Upper lobe of left lung (tissue), 6 donors: Measurements from ENCODE around the gene SNX5. TPM values are rescaled to one million over a fixed set of nuclear protein-coding genes. Genes with fewer than 3 reads are reported as not detected.

Source experiments
- ATAC-seq, 2 donors: fragments of 200-7000 bp; cut with Tn5 transposase; one replicate each; pipeline ENCODE4 v1.9.1; 2022; ENCODE audit warnings: mild to moderate bottlenecking in 2 of 2, moderate library complexity in 2 of 2; ENCODE audit not compliant: low FRiP score in 2 of 2
- DNase-seq, 2 donors: peaks; one replicate each; pipeline ENCODE4 v3.0.0-alpha.2; 2019 to 2020
- H3K27ac ChIP-seq, 4 donors: fragments of 200-600 bp; sonication (generic); one replicate each; pipeline ENCODE4 v1.5.1; 2016 to 2019
- H3K27me3 ChIP-seq, 4 donors: fragments of 200-600 bp; sonication (generic); one replicate each; pipeline ENCODE4 v1.5.1; 2017 to 2019
- H3K36me3 ChIP-seq, 4 donors: fragments of 200-600 bp; sonication (generic); one replicate each; pipeline ENCODE4 v1.5.1; 2016 to 2019
- H3K4me1 ChIP-seq, 4 donors: fragments of 200-600 bp; sonication (generic); one replicate each; pipeline ENCODE4 v1.5.1; 2018 to 2019
- H3K4me3 ChIP-seq, 4 donors: fragments of 200-600 bp; sonication (generic); one replicate each; pipeline ENCODE4 v1.5.1; 2017 to 2019; ENCODE audit warnings: mild to moderate bottlenecking in 2 of 4, moderate library complexity in 1 of 4
- H3K9me3 ChIP-seq, 4 donors: fragments of 200-600 bp; sonication (generic); one replicate each; pipeline ENCODE4 v1.5.1; 2018 to 2019
- EP300 ChIP-seq, 4 donors: sonication (generic); formaldehyde crosslinking; IDR thresholded peaks; one replicate each; pipeline ENCODE4 v1.5.1; 2017; ENCODE audit warnings: antibody characterized with exemption in 4 of 4, control low read depth in 2 of 4
- POLR2A ChIP-seq, 4 donors: fragments of 450-650 bp; IDR thresholded peaks; one replicate each; pipeline ENCODE4 v1.5.1; 2016 to 2017; ENCODE audit warnings: antibody characterized with exemption in 4 of 4, mild to moderate bottlenecking in 2 of 4
- POLR2AphosphoS5 ChIP-seq, 2 donors: sonication (generic); formaldehyde crosslinking; IDR thresholded peaks; one replicate each; pipeline ENCODE4 v1.5.1; 2017; ENCODE audit warnings: antibody characterized with exemption in 2 of 2
- WGBS, 2 donors: methylation state at CpG; one replicate each; pipeline ENCODE4 v1.1.5; 2017 to 2018; 5-methylcytosine and 5-hydroxymethylcytosine counted together
- total RNA-seq, 6 donors: library from RNA; depleted of rRNA in 4 of 6; stranded (reverse); fragments of >200 nt in 4 of 6; gene quantifications; one replicate each; pipeline versions ENCODE4 v1.1.0 to v1.2.1, GENCODE V29; 2016 to 2021
- TF ChIP-seq, protein P1 (sequence below), 6 experiments: fragments of 450-650 bp in 4 of 6; fragments of 200-600 bp in 2 of 6; sonication (generic) in 2 of 6; IDR thresholded peaks; one replicate each; pipeline ENCODE4 v1.5.1; 2016 to 2019; ENCODE audit warnings: antibody characterized with exemption in 6 of 6
- donor health status: DM: no; HTN: no; CAD: no; lungs with moderate emphysema.
- donor health status: DM: no; HTN: yes; CAD: no; lungs with severe emphysema.

Gene SNX5
- total RNA-seq, 6 donors from 2014 or later: 72.0 to 177 (median 111) TPM

GRCh38 chr20:17933711-17934110 lies 34.9 kb downstream of the SNX5 start:
- Histone ChIP-seq H3K27ac (no peak overlapping the region), H3K36me3 (no peaks in the 10 kb centered on the region), H3K4me1 (peaks cover 18 to 28% (median 25%) of the 10 kb centered on the region in 4 donors), H3K9me3 (peaks cover 0 to 4% (median 2%) of the 10 kb centered on the region in 4 donors), H3K27me3 (no peaks in the 10 kb centered on the region), H3K4me3 (no peak overlapping the region)
- WGBS, 2 donors: 88 to 96% methylated on average over 5 of the region's 5 CpGs
- no peak for DNase-seq
- no peak for TF ChIP-seq POLR2AphosphoS5 (IDR thresholded peaks at IDR 0.05)
- TF ChIP-seq, protein P1, sequence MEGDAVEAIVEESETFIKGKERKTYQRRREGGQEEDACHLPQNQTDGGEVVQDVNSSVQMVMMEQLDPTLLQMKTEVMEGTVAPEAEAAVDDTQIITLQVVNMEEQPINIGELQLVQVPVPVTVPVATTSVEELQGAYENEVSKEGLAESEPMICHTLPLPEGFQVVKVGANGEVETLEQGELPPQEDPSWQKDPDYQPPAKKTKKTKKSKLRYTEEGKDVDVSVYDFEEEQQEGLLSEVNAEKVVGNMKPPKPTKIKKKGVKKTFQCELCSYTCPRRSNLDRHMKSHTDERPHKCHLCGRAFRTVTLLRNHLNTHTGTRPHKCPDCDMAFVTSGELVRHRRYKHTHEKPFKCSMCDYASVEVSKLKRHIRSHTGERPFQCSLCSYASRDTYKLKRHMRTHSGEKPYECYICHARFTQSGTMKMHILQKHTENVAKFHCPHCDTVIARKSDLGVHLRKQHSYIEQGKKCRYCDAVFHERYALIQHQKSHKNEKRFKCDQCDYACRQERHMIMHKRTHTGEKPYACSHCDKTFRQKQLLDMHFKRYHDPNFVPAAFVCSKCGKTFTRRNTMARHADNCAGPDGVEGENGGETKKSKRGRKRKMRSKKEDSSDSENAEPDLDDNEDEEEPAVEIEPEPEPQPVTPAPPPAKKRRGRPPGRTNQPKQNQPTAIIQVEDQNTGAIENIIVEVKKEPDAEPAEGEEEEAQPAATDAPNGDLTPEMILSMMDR (IDR thresholded peaks at IDR 0.05): no peak
- no peak for TF ChIP-seq POLR2A (IDR thresholded peaks at IDR 0.05)
- TF ChIP-seq EP300 (IDR thresholded peaks at IDR 0.05): no peak
- no peak for ATAC-seq

GRCh38 chr20:17933121-17933520 lies 35.5 kb downstream of the SNX5 start:
- Histone ChIP-seq H3K4me3 (no peak overlapping the region), H3K9me3 (peaks cover 0 to 4% (median 2%) of the 10 kb centered on the region in 4 donors), H3K27ac (no peak overlapping the region), H3K36me3 (no peaks in the 10 kb centered on the region), H3K4me1 (peaks cover 16 to 31% (median 25%) of the 10 kb centered on the region in 4 donors), H3K27me3 (no peaks in the 10 kb centered on the region)
- ATAC-seq (no peak), DNase-seq (no peak)
- TF ChIP-seq EP300 (IDR thresholded peaks at IDR 0.05) (no peak), POLR2AphosphoS5 (IDR thresholded peaks at IDR 0.05) (no peak), POLR2A (IDR thresholded peaks at IDR 0.05) (no peak)
- TF ChIP-seq, protein P1 (IDR thresholded peaks at IDR 0.05): no peak
- WGBS, 2 donors: 90 to 100% methylated on average over 1 of the region's 1 CpG

DNA sequence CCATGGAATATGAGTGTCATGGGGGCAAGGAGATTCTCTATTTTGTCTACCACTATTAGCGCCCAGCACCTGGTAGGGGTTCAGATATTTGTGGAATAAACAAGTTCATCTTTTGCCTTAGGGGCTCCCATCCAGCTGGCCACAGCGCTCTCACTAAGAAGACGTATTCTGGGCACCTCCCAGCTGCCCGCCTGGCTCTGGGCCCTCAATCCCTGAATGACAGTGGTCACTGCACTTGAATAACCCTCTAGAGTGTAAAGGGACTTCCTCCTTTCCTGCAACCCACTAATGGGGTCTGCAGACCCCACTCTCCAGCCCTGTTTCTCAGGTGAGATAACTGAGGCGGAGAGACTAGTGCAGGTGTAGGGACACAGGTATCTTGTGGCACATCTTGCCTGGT lies 36.2 kb downstream of the SNX5 start:
- no peak for TF ChIP-seq POLR2A (IDR thresholded peaks at IDR 0.05)
- no peak for TF ChIP-seq EP300 (IDR thresholded peaks at IDR 0.05)
- TF ChIP-seq, protein P1 (IDR thresholded peaks at IDR 0.05): no peak
- no peak for TF ChIP-seq POLR2AphosphoS5 (IDR thresholded peaks at IDR 0.05)
- Histone ChIP-seq H3K27ac (no peak overlapping the region), H3K9me3 (peaks cover 0 to 4% (median 2%) of the 10 kb centered on the region in 4 donors), H3K27me3 (no peaks in the 10 kb centered on the region), H3K36me3 (no peaks in the 10 kb centered on the region), H3K4me3 (no peak overlapping the region), H3K4me1 (peaks cover 12 to 29% (median 22%) of the 10 kb centered on the region in 4 donors)
- ATAC-seq: no peak
- no peak for DNase-seq
- WGBS, 2 donors: 91 to 92% methylated on average over 5 of the region's 5 CpGs

GRCh38 chr20:17931513-17931912 lies 37.1 kb downstream of the SNX5 start:
- no peaks in the 10 kb centered on the region for H3K27me3 ChIP-seq
- TF ChIP-seq POLR2AphosphoS5 (IDR thresholded peaks at IDR 0.05) (no peak), POLR2A (IDR thresholded peaks at IDR 0.05) (no peak), EP300 (IDR thresholded peaks at IDR 0.05) (no peak)
- TF ChIP-seq, protein P1 (IDR thresholded peaks at IDR 0.05): no peak
- H3K9me3 ChIP-seq: peaks cover 0 to 4% (median 2%) of the 10 kb centered on the region in 4 donors
- H3K36me3 ChIP-seq: no peaks in the 10 kb centered on the region
- no peak overlapping the region for H3K27ac ChIP-seq
- WGBS, 2 donors: 89 to 100% methylated on average over 1 of the region's 1 CpG
- ATAC-seq: no peak
- peaks cover 4 to 20% (median 15%) of the 10 kb centered on the region in 4 donors for H3K4me1 ChIP-seq
- no peak for DNase-seq
- no peak overlapping the region for H3K4me3 ChIP-seq
